Embryonic facial prominence (tissue), 1 donor: ENCODE data around the gene GRAMD4.

Experiments used
- DNase-seq: peaks from one replicate; pipeline ENCODE4 v3.0.0-alpha.2; 2016; ENCODE audit errors: extremely low spot score

The GRAMD4 gene

DNA sequence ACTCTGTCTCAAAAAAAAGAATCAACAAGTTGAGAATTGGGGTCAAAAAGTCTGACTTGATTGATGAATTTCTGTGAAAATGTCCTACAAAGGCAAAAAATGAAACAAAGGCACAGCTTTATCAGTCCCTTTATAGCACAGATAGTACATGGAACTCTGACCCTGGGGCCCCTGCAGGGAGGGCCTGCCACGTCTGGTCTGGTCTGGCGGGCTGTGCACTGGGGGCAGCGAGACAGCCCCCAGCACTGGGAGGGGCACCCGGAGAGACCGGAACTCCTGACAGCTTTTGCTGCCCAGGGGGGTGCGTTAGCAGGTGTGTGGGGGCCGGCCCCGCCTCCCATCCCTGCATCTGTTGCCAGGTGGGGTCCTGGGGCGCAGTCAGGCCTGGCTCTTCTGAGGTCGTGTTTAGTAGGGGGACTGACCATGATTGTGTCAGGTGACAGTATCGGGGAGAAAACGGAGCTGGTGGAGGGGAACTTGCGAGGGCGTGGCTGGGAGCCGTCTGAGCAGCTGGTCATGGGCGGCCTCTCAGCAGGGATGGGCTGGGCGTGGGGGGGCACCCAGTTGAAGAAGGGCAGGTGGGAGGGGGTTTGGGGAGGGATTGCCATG is 51.7 kb downstream of the GRAMD4 start:
- DNase-seq, result no peak

DNA sequence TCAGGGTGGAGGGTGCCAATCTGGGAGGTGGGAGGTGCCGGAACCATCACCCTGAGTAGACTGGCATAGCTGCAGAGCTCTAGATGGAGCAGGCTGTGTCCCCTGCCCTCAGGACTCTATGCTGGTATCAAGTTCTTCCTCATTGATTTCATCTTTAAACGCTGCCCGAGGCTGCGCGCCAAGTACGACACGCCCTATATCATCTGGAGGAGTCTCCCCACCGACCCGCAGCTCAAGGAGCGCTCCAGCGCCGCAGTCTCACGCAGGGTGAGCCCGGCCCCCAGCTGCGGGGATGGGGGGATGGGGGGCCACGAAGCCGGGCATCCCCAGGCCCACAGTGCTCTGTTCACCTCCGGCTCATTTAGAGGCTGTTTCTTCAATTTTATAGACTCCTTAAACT is 52.5 kb downstream of the GRAMD4 start:
- no peak for DNase-seq

DNA sequence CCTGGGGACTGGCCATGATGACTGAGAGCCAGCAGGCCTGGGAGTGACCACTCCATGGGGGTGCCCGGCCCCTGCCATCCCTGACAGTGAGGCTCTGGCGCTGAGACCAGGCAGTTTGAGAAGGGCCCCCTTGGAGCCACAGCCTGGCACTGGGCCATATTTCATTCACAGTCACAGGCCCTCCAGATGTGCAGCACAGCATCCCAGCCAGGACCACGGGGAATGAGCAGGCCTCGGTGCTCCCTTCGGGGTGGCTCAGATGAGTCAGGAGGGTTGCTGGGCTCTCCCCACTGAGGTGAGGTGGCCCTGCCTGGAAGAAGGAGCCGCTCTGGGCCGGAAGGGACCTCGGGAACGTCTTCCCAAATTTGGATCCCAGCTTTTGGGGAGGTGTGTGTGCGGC is 53.0 kb downstream of the GRAMD4 start:
- no peak for DNase-seq

DNA sequence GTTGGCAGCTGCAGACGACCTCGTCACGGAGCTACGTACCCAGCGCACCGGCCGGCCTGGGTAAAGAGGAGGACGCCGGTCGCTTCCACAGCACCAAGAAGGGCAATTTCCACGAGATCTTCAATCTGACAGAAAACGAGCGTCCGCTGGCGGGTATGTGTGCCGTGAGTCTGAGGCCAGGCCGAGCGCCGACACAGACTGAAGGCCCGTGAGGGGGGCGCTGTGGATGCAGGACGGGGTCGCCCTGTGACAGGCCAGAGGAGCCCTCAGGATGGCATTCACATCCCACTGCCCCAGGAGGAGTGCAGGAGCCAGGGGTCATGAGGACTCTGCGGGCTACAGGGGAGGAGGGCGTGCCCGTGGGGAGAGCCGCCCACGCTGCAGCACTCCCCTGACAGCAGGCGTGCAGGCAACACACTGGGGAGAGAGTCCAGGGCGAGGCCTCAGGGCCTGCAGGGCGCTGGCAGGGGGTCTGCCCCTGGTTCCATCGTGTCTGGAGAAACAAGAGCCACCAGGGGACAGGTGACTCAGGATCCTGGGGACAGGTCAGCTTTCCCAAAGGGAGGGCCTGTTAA is 53.6 kb downstream of the GRAMD4 start:
- no peak for DNase-seq

DNA sequence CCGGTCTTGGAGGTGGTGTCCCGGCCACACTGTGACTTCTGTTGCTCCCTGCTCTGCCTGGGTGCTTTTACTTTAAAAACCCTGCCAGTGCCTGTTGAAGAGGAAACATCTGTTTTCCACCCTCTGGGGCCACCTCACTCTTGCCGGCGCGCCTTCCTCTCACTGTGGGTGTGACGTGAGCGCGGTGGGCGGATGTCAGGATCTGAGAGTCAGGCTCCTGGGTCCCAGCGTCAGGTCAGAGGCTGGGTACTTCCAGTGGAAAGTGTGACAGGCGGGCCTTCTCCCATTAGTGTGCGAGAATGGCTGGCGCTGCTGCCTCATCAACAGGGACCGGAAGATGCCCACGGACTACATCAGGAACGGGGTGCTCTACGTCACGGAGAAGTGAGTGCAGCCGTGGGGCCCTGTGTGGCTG is 54.2 kb downstream of the GRAMD4 start:
- DNase-seq, result no peak

DNA sequence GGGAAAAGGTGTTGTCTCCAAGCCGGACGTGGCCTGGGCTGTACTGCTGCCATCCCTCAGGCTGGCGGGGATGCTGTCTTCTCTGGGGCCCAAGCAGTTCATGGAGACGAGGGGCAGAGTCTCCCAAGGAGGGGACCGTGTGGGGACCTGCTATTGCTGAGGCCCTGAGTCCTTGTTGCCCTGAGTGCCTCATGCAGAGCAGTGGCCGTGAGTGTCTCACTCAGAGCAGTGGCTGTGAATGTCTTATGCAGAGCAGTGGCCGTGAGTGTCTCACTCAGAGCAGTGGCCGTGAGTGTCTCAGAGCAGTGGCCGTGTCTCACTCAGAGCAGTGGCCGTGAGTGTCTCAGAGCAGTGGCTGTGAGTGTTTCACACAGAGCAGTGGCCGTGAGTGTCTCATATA is 54.7 kb downstream of the GRAMD4 start:
- DNase-seq, result no peak

DNA sequence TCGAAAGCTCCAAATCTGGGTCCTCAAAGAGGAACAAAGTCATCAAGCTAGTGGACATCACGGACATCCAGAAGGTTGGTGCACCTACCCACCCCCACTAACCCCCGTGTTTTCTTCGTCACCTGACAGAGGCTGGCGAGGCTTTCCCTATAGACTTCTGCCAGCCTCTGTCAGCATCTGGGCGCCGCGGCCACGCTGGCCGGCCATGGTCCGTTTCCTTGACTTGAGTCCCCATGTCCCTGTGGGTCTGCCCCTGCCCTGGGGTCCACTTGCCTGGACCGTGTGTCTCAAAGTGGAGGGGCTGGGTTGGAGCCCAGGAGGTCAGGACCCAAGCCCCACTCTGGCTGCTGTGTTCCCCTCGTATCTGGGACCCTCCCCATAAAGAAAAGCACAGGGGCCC is 55.3 kb downstream of the GRAMD4 start:
- DNase-seq, result no peak

DNA sequence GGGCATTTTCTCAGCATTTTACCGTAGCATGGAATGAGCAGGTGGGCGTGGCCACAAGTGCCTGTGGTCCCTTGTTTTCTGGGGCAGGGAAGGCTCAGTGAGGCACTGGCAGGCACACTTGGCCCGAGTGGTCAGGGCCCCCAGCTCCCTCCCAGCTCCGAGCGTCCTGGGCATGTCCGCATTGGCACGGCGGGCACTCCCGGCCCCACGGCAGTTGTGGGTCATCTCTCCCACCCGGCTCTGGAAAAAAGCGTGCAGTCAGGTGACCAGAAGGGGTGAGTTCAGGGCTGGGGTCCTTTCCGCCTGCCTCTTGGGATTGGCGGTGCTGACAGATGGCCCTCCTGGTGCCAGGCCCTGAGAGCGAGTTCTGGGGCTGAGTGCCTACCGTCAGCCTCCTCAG is 55.8 kb downstream of the GRAMD4 start:
- DNase-seq, result no peak

DNA sequence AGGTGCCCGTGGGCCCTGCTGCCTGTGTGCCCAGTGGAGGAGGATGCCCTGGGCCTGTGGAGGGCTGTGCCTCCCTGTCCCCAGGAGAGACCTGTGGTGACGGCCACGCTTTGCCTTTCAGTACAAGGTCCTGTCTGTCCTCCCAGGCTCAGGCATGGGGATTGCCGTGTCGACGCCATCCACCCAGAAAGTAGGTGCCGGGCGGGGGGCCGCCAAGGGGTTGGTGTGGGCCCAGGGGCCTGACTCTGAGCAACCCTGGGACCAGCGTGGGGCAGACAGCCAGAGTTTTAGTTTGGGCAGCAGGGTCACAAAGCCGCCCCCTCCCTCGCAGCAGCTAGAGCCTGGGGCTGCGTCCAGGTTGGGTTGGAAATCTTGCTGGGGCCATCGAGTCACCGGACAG is 56.3 kb downstream of the GRAMD4 start:
- no peak for DNase-seq

DNA sequence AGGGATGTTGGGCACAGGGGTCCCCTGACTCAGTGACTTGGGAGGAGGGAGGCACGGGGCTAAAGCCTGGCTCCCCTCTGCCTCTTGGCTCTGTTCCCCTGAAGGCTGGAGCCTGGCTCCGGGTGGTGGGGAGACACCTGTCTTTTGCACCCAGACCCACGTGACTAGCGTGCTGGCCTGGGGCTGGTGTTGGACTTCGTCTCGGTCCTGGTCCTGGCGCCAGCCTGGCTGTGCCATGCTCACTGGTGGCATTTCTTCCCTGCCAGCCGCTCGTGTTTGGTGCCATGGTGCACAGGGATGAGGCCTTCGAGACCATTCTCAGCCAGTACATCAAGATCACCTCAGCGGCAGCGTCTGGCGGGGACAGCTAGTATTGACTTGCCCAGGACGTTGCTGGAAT is 56.7 kb downstream of the GRAMD4 start:
- DNase-seq, result no peak

DNA sequence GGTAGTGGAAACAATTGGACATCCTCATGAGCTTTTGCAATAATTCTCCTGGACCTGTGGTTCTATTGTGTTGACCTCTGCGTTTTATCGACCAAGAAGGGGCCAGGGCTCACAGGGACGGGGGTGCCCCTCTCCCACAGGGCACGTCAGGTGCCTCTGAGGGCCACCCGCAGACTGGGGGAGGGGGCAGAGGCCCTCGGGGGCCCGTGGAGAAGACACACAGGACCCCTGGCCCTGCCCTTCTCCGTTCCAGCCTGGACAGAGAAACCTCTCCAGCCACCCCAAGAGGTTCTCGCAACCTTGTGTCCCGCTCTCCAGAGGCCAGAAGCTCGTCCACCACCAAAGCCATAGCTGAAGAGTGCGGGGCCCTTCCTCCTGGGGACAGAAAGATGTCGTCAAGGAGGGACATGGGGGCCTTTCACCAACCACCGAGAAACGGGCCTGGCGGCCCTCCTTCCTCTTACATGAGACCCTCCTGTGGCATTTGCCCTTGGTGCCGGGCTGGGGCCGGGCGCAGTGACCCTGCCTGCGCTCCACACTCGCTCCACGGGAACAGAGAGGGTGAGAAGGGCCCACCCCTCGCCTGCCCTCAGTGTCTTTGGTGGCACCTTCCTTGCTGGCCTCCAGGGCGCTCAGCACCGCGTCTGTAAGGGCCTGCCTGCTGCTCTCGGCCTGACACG is 57.3 kb downstream of the GRAMD4 start:
- DNase-seq, result no peak

DNA sequence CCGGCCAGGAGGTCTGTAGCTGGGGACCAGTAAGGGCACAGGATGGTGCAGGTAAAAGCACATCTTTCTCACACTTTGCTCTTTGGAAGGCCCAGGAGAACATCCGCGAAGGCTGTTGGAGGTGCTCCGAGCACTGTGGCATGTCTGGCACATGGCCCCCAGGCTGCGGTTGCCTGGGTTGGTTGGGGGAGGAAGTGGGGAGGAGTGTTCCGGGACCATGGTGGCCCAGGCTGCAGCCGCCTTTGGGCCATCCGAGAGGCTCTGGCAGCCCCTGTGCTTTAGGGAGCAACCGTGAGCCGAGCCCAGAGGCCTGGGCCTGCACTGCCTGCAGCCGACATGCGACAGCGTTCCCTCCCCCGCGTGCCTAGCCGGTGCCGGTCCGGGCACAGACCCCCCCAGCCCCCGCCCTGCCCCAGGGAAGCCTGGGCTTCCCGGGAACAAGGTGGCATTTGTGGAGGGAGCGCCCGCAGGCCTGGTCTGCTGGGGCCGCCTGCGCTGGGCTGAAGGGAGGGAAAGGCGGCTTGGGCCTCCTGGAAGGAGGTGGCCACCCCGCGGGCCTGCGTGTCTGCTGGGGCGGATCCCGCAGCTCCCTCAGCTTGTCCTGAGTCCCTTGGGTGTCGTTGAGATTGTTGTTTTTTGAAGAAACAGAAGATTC is 57.9 kb downstream of the GRAMD4 start:
- no peak for DNase-seq

DNA sequence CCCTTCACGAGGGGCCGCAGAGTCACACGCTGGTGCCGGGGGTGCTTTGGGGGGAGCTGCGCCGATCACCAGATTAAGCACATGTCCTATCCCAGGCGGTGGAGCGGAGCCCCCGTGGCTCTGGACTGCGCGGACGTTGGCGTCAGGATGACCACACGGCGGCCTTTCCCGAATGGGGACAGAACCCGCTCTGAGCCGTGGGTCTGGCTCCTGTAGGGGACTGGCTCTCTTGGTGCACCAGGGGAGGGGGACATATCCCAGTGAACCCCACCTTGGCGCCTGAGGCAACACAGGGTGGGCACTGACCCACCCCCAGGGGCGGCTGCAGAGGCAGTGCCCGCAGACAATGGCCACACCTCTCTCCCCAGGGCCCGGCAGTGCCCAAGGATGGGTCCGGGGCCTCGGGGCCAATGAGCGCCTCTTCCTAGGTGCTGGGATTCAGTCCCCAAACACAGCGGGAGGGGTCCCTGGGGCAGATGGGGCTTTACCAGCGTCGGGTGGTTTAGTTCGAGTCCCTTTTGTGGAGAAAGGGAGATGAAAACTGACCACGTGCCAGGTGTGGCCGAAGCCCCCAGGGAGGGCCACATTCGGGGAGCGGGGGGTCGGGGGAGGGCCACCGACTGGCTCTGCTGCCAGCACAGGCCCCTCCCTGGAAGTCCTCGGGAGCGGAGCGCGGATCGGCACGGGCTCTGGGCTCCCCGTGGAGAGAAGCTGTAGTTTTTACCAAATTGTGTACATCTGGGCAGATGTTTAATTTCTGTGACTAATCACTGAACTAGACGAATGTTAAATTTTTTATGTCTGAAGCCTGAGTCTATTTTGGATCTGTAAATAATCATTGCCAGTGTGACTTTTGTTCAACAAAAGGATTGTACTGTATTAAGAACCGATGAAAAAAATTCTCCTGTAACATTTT is 58.9 kb downstream of the GRAMD4 start:
- no peak for DNase-seq

DNA sequence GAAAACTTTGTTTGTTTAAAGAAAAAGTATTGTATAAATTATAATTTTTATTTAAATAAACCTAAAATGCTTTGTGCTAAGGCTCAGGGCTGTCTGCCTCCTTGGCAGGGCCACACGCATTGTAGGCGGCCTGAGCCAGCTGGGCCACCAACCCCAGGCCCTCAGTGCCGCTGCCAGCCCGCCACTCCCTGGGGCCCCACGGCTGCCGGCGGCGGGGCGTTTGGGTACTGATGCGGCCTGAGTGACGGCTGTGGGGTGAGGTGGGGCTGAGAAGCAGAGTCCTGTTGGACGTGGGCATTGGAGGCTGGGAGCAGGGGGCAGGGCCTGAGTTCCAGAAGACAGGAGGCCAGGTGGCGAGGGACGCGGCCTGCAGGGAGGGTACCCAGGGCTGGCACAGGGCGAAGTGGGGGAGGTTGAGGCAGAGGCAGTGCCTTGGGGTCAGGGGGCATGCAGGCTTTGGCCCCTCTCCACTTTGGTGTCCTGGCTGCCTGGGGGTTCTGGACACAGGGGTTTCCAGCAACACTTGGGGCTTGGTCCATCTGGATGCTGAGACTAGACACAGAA is 59.6 kb downstream of the GRAMD4 start:
- DNase-seq, result no peak

DNA sequence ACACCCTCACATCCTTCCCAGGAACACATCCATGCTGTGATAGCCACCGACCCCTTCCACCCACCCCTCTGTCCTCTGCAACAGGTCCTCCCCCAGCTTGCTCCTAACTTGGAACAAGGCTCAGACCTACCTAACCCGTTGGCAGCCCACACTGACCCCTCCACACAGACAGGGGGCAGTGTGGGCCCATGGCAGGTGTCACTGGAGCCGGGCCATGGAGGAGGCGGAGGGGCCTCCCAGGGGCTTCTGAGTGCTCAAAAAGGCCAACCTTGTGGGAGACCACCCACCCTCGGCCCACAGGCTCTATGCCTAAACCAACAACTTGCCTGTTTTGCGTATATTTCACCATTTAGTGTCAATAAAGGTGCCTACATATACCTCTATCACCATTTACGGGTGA is 60.8 kb downstream of the GRAMD4 start:
- no peak for DNase-seq

DNA sequence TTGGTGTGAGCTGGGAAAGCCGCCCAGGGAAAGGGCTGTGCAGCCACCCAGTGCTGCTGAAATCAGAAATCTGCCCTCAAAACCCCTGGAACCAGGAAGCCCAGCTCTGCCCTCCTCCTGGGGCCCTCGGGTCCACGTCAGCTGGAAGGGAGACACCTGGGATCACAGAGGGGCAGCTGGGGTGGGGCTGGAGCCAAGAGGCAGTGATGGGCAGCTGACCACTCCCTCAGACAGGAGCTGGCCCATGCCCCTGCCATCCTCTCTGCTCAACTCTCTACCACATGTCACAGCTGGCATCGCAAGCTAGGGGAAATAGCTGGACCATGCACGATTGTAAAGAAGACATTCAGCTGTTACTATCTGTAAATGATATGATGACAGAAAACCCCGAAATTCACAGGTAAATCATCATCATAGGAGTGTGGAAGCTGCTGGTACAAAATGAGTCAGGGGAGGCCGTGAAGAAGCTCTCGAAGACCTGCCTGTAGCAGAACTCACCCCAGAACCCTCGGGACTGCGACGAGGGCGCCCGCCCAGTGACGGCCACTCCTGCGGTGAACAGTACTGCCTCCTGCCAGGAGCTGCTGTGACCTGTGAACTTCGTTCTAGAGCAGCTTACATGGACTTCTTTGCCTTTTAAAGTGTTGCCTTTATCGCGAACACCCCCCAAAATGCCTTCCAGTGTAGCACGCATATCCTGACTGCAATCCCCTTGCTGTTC is 62.0 kb downstream of the GRAMD4 start:
- no peak for DNase-seq

DNA sequence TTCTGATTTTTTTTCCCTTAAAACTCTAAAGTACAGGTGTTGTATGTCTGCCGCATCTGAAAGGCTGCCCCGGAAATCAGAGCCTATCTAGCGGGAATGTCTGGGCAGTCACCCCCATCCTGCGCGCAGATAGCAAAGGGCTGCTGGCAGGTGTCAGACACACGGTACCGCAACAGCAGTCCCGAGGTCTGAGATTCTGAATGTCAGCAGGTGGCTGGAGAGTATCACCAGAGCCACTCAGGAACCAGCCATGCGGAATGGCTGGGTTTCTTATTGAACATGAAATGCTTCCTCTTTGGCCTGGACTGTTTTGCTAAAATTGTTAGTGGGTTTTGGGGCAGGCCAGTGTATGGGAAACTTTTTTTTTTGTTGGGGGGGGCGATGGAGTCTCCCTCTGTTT is 64.5 kb downstream of the GRAMD4 start:
- no peak for DNase-seq

DNA sequence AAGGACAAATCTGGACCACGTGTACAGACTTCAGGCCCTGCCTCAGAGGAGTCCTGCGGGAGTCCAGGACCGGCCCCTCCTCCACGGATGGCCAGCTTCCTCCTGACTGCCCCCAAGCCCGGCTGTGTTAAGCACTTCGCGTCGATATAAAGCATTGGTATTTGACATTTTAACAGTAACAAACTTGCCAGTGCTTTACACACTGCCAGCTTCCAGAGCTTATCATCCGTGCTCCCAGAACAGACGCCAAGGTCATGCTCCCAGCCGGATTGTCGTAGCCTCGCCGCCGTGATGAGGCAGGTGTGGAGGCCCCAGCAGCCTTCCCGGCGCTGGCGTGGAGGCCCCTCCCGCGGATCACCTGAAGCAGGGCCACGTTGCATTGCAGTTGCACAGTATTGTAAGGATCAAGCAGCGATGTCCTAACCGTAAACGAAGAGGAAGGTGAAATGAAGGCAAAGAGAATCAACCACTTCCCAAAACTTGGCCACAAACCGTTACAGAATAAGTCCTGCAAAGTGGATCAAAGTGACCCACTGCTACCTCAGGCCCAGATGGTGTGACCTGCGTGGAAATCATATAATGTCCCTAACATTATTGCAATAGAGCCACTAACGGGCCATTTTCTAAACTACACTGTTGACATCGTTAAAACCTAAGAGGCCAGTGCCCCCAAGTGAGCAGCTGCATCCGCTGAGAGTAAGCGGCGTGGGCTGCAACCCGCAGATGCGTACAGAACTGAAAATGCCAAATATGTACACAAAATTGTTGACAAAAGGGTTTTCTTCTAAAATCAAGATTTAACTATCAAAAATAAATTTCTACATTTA is 66.2 kb downstream of the GRAMD4 start:
- DNase-seq, result no peak

DNA sequence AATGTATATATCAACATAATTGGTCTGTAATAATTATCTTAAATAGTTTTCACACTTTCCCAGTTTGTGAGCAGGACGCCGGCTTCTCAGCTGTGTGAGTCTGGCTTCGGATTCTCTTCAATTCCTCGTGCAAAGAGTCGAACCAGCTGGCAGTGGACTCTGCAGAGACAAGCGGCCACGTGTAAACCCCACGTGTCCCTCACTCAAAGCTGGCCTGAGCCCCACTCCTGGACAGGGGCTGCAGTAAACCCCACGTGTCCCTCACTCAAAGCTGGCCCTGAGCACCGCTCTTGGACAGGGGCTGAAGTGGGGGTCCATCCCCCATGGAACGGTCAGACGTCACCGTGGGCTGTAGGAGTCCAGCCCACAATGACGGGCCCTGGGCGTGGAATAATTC is 66.9 kb downstream of the GRAMD4 start:
- DNase-seq, result no peak

DNA sequence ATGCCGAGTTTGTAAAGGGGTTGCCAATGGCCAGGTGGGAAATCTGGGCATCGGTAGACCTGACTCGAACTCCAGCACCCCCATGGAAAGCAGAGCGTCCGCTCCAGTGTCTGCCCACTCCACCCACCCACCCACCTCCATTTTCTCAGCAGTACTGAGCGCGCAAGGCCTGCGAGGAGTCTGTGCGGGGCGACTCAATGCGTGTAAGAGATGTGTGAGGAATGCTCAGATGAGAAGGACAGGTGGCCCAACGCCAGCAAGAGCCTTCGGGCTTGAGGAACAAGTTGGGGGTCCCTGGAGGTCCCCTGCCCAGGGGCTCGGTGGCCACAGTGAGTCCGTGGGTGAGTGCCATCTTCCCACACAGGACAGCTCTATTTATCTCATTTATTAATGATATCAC is 67.3 kb downstream of the GRAMD4 start:
- DNase-seq, result no peak
